GM21717 (cell line): ENCODE results near the gene DUT.

Experiments
- ATAC-seq: cut with Tn5 transposase; IDR thresholded peaks from one replicate; pipeline ENCODE4 v1.9.1; 2021; ENCODE audit warnings: mild to moderate bottlenecking, moderate library complexity; ENCODE audit not compliant: unreplicated experiment

Gene DUT

GRCh38 chr15:48367483-48367882 is 36.3 kb downstream of the DUT start:
- ATAC-seq = no peak

GRCh38 chr15:48370460-48370859 is 39.2 kb downstream of the DUT start:
- ATAC-seq = no peak

GRCh38 chr15:48371550-48371949 is 40.3 kb downstream of the DUT start:
- ATAC-seq = no peak

GRCh38 chr15:48371961-48372360 is 40.7 kb downstream of the DUT start:
- ATAC-seq = no peak

GRCh38 chr15:48373821-48374451 is 42.7 kb downstream of the DUT start:
- no peak for ATAC-seq

GRCh38 chr15:48374472-48374871 is 43.2 kb downstream of the DUT start:
- no peak for ATAC-seq

- ATAC-seq = no peak
Measured at GRCh38 chr15:48375767-48376166, 44.5 kb downstream of the DUT start.

- no peak for ATAC-seq
Measured at GRCh38 chr15:48380198-48380597, 49.0 kb downstream of the DUT start.

- no peak for ATAC-seq
Measured at GRCh38 chr15:48381861-48382260, 50.6 kb downstream of the DUT start.

- no peak for ATAC-seq
Measured at GRCh38 chr15:48383031-48383430, 51.8 kb downstream of the DUT start.

- no peak for ATAC-seq
Measured at GRCh38 chr15:48384616-48385015, 53.4 kb downstream of the DUT start.

GRCh38 chr15:48385031-48385830 is 54.0 kb downstream of the DUT start:
- ATAC-seq = no peak

GRCh38 chr15:48388016-48388851 is 57.0 kb downstream of the DUT start:
- ATAC-seq = no peak

GRCh38 chr15:48388910-48389309 is 57.7 kb downstream of the DUT start:
- no peak for ATAC-seq

GRCh38 chr15:48389691-48390143 is 58.5 kb downstream of the DUT start:
- no peak for ATAC-seq

- no peak for ATAC-seq
Measured at GRCh38 chr15:48391950-48392349, 60.7 kb downstream of the DUT start.

- ATAC-seq = no peak
Measured at GRCh38 chr15:48392356-48392755, 61.1 kb downstream of the DUT start.
